IMR-90 (cell line): ENCODE data around the gene PAK4. TPM values are rescaled to one million over a fixed set of nuclear protein-coding genes. Genes with fewer than 3 reads are reported as not detected.
"Not testable (repeated sequence)": the region's sequence is repeated elsewhere in the genome, so short reads cannot be mapped to it uniquely, and the experiment has no call there.

Experiments
- ATAC-seq: fragments of 200-7000 bp; cut with Tn5 transposase; 2 replicates; pipeline ENCODE4 v1.9.1; 2020; ENCODE audit warnings: low read depth, mild to moderate bottlenecking, moderate library complexity
- BruUV-seq: library from RNA; stranded (reverse); fragments of 400-500 nt; replicated peaks from 2 replicates; lab custom pipeline; 2021; lab: Mats Ljungman, UMichigan
- CTCF ChIA-PET: fragments of 300-600 bp; formaldehyde crosslinking; extraction: SDS; loops from one replicate; lab custom pipeline; 2021; ENCODE audit warnings: antibody characterized with exemption; lab: Yijun Ruan, JAX
- POLR2A ChIA-PET: fragments of 300-600 bp; sonication (Branson Sonifier 250); formaldehyde crosslinking; loops from one replicate; lab custom pipeline; 2022; ENCODE audit warnings: antibody characterized with exemption; ENCODE audit not compliant: unreplicated experiment; lab: Charles Lee
- DNase-seq: peaks from one replicate; pipeline ENCODE4 v3.0.0; 2013
- H2AFZ ChIP-seq: replicated peaks from 2 replicates; pipeline ENCODE3; 2013; ENCODE audit warnings: low read length, mild to moderate bottlenecking; ENCODE audit not compliant: poor library complexity
- H2AK5ac ChIP-seq: 2 replicates; pipeline ENCODE4 v1.6.1; 2013; ENCODE audit warnings: low read depth, low read length, inconsistent platforms
- H2AK9ac ChIP-seq: replicated peaks from 2 replicates; pipeline ENCODE3; 2013; ENCODE audit warnings: mild to moderate bottlenecking, low read depth, low read length, moderate library complexity; ENCODE audit not compliant: poor library complexity
- H2BK120ac ChIP-seq: 2 replicates; pipeline ENCODE4 v1.6.1; 2013; ENCODE audit warnings: low read depth, low read length, inconsistent platforms
- H2BK15ac ChIP-seq: 3 replicates; pipeline ENCODE4 v1.6.1; 2013; ENCODE audit warnings: low read depth, low read length, inconsistent platforms
- H2BK20ac ChIP-seq: 2 replicates; pipeline ENCODE4 v1.6.1; 2013; ENCODE audit warnings: low read depth, mild to moderate bottlenecking, inconsistent platforms, low read length, moderate library complexity
- H2BK5ac ChIP-seq: 2 replicates; pipeline ENCODE4 v1.6.1; 2013; ENCODE audit warnings: mild to moderate bottlenecking, low read depth, low read length, inconsistent platforms; ENCODE audit not compliant: poor library complexity, severe bottlenecking
- H3K14ac ChIP-seq: replicated peaks from 2 replicates; pipeline ENCODE4 v1.6.1; 2013; ENCODE audit warnings: low read depth, low read length, inconsistent platforms
- H3K18ac ChIP-seq: 2 replicates; pipeline ENCODE4 v1.6.1; 2013; ENCODE audit warnings: low read depth, low read length, control low read depth
- H3K23ac ChIP-seq: 2 replicates; pipeline ENCODE4 v1.6.1; 2013; ENCODE audit warnings: low read depth, low read length, inconsistent platforms
- H3K27ac ChIP-seq: 2 replicates; pipeline ENCODE4 v1.5.1; 2013; ENCODE audit warnings: mild to moderate bottlenecking, control low read depth, low read length; ENCODE audit not compliant: insufficient read depth
- H3K27me3 ChIP-seq: 2 replicates; pipeline ENCODE4 v1.6.1; 2013; ENCODE audit warnings: low read length; ENCODE audit not compliant: control insufficient read depth, insufficient read depth
- H3K36me3 ChIP-seq: 2 replicates; pipeline ENCODE4 v1.6.1; 2013; ENCODE audit warnings: low read length, mixed read lengths; ENCODE audit not compliant: control insufficient read depth, insufficient read depth
- H3K4ac ChIP-seq: 2 replicates; pipeline ENCODE4 v1.6.1; 2013; ENCODE audit warnings: low read depth, low read length, inconsistent platforms
- H3K4me1 ChIP-seq: 2 replicates; pipeline ENCODE4 v1.6.1; 2013; ENCODE audit warnings: low read length, mixed read lengths; ENCODE audit not compliant: control insufficient read depth, insufficient read depth
- H3K4me2 ChIP-seq: 2 replicates; pipeline ENCODE4 v1.6.1; 2013; ENCODE audit warnings: low read depth, mild to moderate bottlenecking, control low read depth, low read length, moderate library complexity
- H3K4me3 ChIP-seq: 2 replicates; pipeline ENCODE4 v1.5.1; 2013; ENCODE audit warnings: low read depth, mild to moderate bottlenecking, control low read depth, low read length, moderate library complexity; ENCODE audit not compliant: insufficient read depth
- H3K56ac ChIP-seq: 2 replicates; pipeline ENCODE4 v1.6.1; 2013; ENCODE audit warnings: low read length, inconsistent platforms; ENCODE audit not compliant: insufficient read depth; ENCODE audit errors: extremely low read depth
- H3K79me1 ChIP-seq, 2 experiments: 2 replicates each; pipeline ENCODE4 v1.6.1; 2013; ENCODE audit warnings: low read length in 2 of 2, inconsistent platforms in 1 of 2, low read depth in 1 of 2
- H3K9ac ChIP-seq: 2 replicates; pipeline ENCODE4 v1.6.1; 2013; ENCODE audit warnings: low read depth, low read length, control low read depth
- H3K9me1 ChIP-seq: 2 replicates; pipeline ENCODE4 v1.6.1; 2013; ENCODE audit warnings: low read length, inconsistent platforms; ENCODE audit not compliant: insufficient read depth
- H3K9me3 ChIP-seq: 2 replicates; pipeline ENCODE4 v1.6.1; 2013; ENCODE audit warnings: low read length; ENCODE audit not compliant: control insufficient read depth, insufficient read depth
- H4K20me1 ChIP-seq: 2 replicates; pipeline ENCODE4 v1.6.1; 2013; ENCODE audit warnings: low read length, inconsistent platforms; ENCODE audit not compliant: insufficient read depth
- H4K5ac ChIP-seq: 2 replicates; pipeline ENCODE4 v1.6.1; 2013; ENCODE audit warnings: mild to moderate bottlenecking, low read depth, low read length, control low read depth
- H4K8ac ChIP-seq, 2 experiments: 2 replicates each; pipeline ENCODE4 v1.6.1; 2013; ENCODE audit warnings: low read depth in 2 of 2, low read length in 2 of 2, control low read depth in 1 of 2, inconsistent platforms in 1 of 2
- H4K91ac ChIP-seq: 2 replicates; pipeline ENCODE4 v1.6.1; 2013; ENCODE audit warnings: low read depth, low read length, inconsistent platforms; ENCODE audit not compliant: insufficient read depth
- BHLHE40 ChIP-seq: fragments of 150-350 bp; IDR thresholded peaks from 2 replicates; pipeline ENCODE4 v1.6.1; 2016; ENCODE audit warnings: mild to moderate bottlenecking, low read depth, low read length
- CEBPB ChIP-seq: IDR thresholded peaks from 2 replicates; pipeline ENCODE4 v1.6.1; 2012; ENCODE audit warnings: low read depth, low read length, improper control_type of control experiment
- CTCF ChIP-seq: conservative IDR thresholded peaks from 2 replicates; pipeline ENCODE4 v1.5.1; 2012; ENCODE audit warnings: mild to moderate bottlenecking, low read depth, low read length, improper control_type of control experiment
- MAZ ChIP-seq: IDR thresholded peaks from 2 replicates; pipeline ENCODE4 v1.6.1; 2012; ENCODE audit warnings: low read depth, mild to moderate bottlenecking, low read length, improper control_type of control experiment, moderate library complexity, borderline replicate concordance
- RAD21 ChIP-seq: IDR thresholded peaks from 2 replicates; pipeline ENCODE4 v1.6.1; 2012; ENCODE audit warnings: low read length, improper control_type of control experiment
- RCOR1 ChIP-seq: IDR thresholded peaks from 2 replicates; pipeline ENCODE4 v1.6.1; 2012; ENCODE audit warnings: mild to moderate bottlenecking, low read length, improper control_type of control experiment; ENCODE audit not compliant: insufficient replicate concordance
- RFX5 ChIP-seq: IDR thresholded peaks from 2 replicates; pipeline ENCODE4 v1.8.0; 2012; ENCODE audit warnings: low read depth, mild to moderate bottlenecking, low read length, moderate library complexity
- SMC3 ChIP-seq: fragments of 150-350 bp; IDR thresholded peaks from 2 replicates; pipeline ENCODE4 v1.6.1; 2016; ENCODE audit warnings: low read depth, mild to moderate bottlenecking, antibody characterized with exemption, low read length, moderate library complexity
- WGBS, 2 experiments: methylation state at CpG; one replicate each; pipeline versions ENCODE4 v1.1.5 to v1.1.7; 2013; ENCODE audit warnings: missing lambda C conversion rate in 2 of 2; ENCODE audit not compliant: insufficient read length in 1 of 2; ENCODE audit errors: extremely low coverage in 2 of 2; 5-methylcytosine and 5-hydroxymethylcytosine counted together
- dilution Hi-C: fragments of 300-500 bp; cut with HindIII; formaldehyde crosslinking; loops from one replicate; pipeline ENCODE4 v1.14.3; 2018; ENCODE audit warnings: low sequenced_read_pairs; ENCODE audit not compliant: unreplicated experiment
- in situ Hi-C: fragments of 300-500 bp; cut with MboI; formaldehyde crosslinking; loops from 3 replicates; pipeline ENCODE4 v1.14.3; 2019; ENCODE audit warnings: low sequenced_read_pairs, inconsistent platforms, mixed read lengths
- intact Hi-C: fragments of 100-400 bp; cut with micrococcal nuclease; formaldehyde crosslinking; loops from 2 replicates; pipeline ENCODE4 v1.10.0; 2022
- polyA plus RNA-seq, 3 experiments: library from polyadenylated mRNA; depleted of rRNA; stranded (reverse); fragments of >200 nt; gene quantifications; 2 replicates each; pipeline ENCODE4 v1.2.3, GENCODE V29; 2012; ENCODE audit warnings: low replicate concordance in 1 of 3
- total RNA-seq: library from RNA; depleted of rRNA; stranded (reverse); fragments of >200 nt; gene quantifications from 2 replicates; pipeline ENCODE4 v1.2.3, GENCODE V29; 2012

The PAK4 gene
- total and polyA plus RNA-seq, 2 of the 4 experiments (the other 2 are of a cell fraction), result 2.0 to 27.2 TPM

DNA sequence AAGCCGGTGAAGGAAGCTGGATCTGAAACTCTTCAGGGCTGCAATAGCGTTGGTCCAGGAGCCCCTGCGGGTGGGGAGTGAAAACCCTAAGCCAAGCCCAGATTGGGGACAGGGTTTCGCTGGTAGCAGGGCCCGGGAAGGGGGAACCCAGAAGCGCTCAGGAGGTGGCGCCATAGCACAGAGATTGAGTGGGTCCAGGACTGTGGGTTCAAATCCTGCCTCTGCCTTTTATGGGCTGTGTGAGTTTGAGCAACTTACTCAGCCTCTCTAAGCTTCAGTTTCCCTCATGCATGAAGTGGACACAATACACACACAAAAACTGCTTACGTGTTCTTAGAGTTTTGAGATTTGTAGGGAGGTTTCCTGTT is 86.8 kb downstream of the PAK4 start:
- Histone ChIP-seq H2BK15ac (no peak overlapping the region), H2BK5ac (no peak overlapping the region), H2BK20ac (no peak overlapping the region), H2AK9ac (no peak overlapping the region), H3K56ac (no peak overlapping the region), H3K4ac (no peak overlapping the region), H2AFZ (no peak overlapping the region), H4K20me1 (no peaks in the 10 kb centered on the region), H3K36me3 (no peaks in the 10 kb centered on the region), H2BK120ac (no peak overlapping the region), H4K5ac (no peak overlapping the region), H3K23ac (no peak overlapping the region), H3K9ac (no peak overlapping the region), H4K8ac (no peak overlapping the region), H3K18ac (no peak overlapping the region), H3K9me1 (no peaks in the 10 kb centered on the region), H3K4me2 (no peak overlapping the region), H4K91ac (no peak overlapping the region), H3K79me1 (no peaks in the 10 kb centered on the region), H3K27ac (no peak overlapping the region), H3K4me1 (no peaks in the 10 kb centered on the region), H3K14ac (no peak overlapping the region), H3K9me3 (peaks cover 5% of the 10 kb centered on the region), H2AK5ac (no peak overlapping the region), H3K27me3 (peaks cover 16% of the 10 kb centered on the region), H3K4me3 (no peak overlapping the region)
- in situ Hi-C loops (loop anchor here (25.0 kb wide), 1 partner anchor 750 kb away; no protein-coding TSS in a partner anchor), intact Hi-C loops (loop anchor here (2.0 to 10.0 kb wide), 2 partner anchors 72 to 116 kb away; no protein-coding TSS in a partner anchor), dilution Hi-C loops (no loop called here)
- POLR2A ChIA-PET, result no interaction called here
- no CpG with 5 or more reads among the region's 8 CpGs for WGBS, 2 experiments
- DNase-seq (no peak), ATAC-seq (peak; percentile 64)
- no TSS peak for BruUV-seq
- CTCF ChIA-PET, result no interaction called here
- TF ChIP-seq RCOR1 (no peak), CEBPB (no peak), SMC3 (peak; percentile 22; the same call in 1 of the 2 replicates), MAZ (no peak), RAD21 (peak; percentile 58), BHLHE40 (no peak), RFX5 (no peak), CTCF (peak; percentile 32; the same call in 1 of the 2 replicates)

DNA sequence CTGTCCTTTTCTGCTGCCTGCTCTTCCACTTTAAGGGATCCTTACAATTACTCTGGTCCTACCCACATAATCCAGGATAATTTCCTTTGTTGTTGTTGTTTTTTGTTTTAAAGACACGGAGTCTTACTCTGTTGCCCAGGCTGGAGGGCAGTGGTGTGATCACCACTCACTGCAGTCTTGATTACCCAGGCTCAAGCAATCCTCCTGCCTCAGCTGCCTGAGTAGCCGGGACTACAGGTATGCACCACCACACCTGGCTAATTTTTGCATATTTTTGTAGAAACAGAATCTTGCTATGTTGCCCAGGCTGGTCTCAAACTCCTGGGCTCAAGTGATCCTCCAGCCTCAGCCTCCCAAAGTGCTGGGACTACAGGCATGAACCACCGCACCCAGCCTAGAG is 89.7 kb downstream of the PAK4 start:
- DNase-seq, H3K9me3 ChIP-seq, H3K56ac ChIP-seq, H4K20me1 ChIP-seq, CTCF ChIA-PET, H4K5ac ChIP-seq, H3K4me3 ChIP-seq, ATAC-seq, H2AFZ ChIP-seq, H3K4me2 ChIP-seq, H3K23ac ChIP-seq, H3K9ac ChIP-seq, BruUV-seq, H2BK5ac ChIP-seq, H3K27ac ChIP-seq, H3K36me3 ChIP-seq, H3K4me1 ChIP-seq, H2AK9ac ChIP-seq, H3K18ac ChIP-seq, H3K14ac ChIP-seq, dilution Hi-C loops, H2BK15ac ChIP-seq, H4K8ac ChIP-seq, H3K79me1 ChIP-seq, H3K4ac ChIP-seq, H2AK5ac ChIP-seq, POLR2A ChIA-PET, H2BK120ac ChIP-seq, H2BK20ac ChIP-seq, H3K9me1 ChIP-seq, H4K91ac ChIP-seq: not testable (repeated sequence)
- H3K27me3 ChIP-seq, result peaks cover 17% of the 10 kb centered on the region
- intact Hi-C loops (loop anchor here (10.0 kb wide), 1 partner anchor 69 kb away; no protein-coding TSS in a partner anchor), in situ Hi-C loops (loop anchor here (25.0 kb wide), 1 partner anchor 753 kb away; no protein-coding TSS in a partner anchor)
- no CpG with 5 or more reads among the region's 3 CpGs for WGBS, 2 experiments
